Articular chondrocyte of knee joint (primary cell): ENCODE results near the gene PLGLB2. TPM values are rescaled to one million over a fixed set of nuclear protein-coding genes. Genes with fewer than 3 reads are reported as not detected.

ENCODE experiments used
- total RNA-seq: library from RNA; depleted of rRNA; stranded (reverse); fragments of >200 nt; gene quantifications from 2 replicates; pipeline ENCODE4 v1.2.3, GENCODE V29; 2012

PLGLB2 gene
- total RNA-seq, result 2.6 TPM in 2 replicates

GRCh38 chr2:87747791-87748190, at the start of gene PLGLB2:
Gene PLGLB2, plus strand, starts transcription at chr2:87748087. Its CDS starts 67 bp downstream, at chr2:87748154.

Other genes starting within 250 kb of the PLGLB2 start
- 0.78 and 1.4 TPM in 2 replicates for gene RGPD2, start 77.7 kb downstream of the PLGLB2 start, total RNA-seq